ENCODE results near the gene ADAT1.

ADAT1 gene

GRCh38 chr16:75578725-75579124 lies 44.4 kb downstream of the ADAT1 start:
- Histone ChIP-seq H3K27ac (ENCODE audit: low read length) (no peak overlapping the region), H3K9ac (ENCODE audit: low read length) (no peak overlapping the region), H4K20me1 (ENCODE audit: insufficient read depth, low read length) (no peaks in the 10 kb centered on the region), H3F3A (ENCODE audit: insufficient read depth, low read length) (no peaks in the 10 kb centered on the region), H3K4me1 (ENCODE audit: low read length) (no peaks in the 10 kb centered on the region), H3K9me3 (replicated peaks; ENCODE audit: insufficient read depth, low read length) (no peaks in the 10 kb centered on the region), H3K9me2 (replicated peaks; ENCODE audit: insufficient read depth, low read length) (no peaks in the 10 kb centered on the region), H2AFZ (ENCODE audit: low read length) (no peak overlapping the region), H3K4me2 (ENCODE audit: low read depth, low read length) (no peak overlapping the region), H3K79me2 (ENCODE audit: low read length) (no peaks in the 10 kb centered on the region), H3K36me3 (replicated peaks; ENCODE audit: insufficient read depth, low read length) (no peaks in the 10 kb centered on the region), H3K27me3 (replicated peaks; ENCODE audit: insufficient read depth, low read length) (no peaks in the 10 kb centered on the region), H3K4me3 (ENCODE audit: low read length) (no peak overlapping the region)
- DNase-seq = no peak
- TF ChIP-seq, protein P1, sequence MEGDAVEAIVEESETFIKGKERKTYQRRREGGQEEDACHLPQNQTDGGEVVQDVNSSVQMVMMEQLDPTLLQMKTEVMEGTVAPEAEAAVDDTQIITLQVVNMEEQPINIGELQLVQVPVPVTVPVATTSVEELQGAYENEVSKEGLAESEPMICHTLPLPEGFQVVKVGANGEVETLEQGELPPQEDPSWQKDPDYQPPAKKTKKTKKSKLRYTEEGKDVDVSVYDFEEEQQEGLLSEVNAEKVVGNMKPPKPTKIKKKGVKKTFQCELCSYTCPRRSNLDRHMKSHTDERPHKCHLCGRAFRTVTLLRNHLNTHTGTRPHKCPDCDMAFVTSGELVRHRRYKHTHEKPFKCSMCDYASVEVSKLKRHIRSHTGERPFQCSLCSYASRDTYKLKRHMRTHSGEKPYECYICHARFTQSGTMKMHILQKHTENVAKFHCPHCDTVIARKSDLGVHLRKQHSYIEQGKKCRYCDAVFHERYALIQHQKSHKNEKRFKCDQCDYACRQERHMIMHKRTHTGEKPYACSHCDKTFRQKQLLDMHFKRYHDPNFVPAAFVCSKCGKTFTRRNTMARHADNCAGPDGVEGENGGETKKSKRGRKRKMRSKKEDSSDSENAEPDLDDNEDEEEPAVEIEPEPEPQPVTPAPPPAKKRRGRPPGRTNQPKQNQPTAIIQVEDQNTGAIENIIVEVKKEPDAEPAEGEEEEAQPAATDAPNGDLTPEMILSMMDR (IDR thresholded peaks at IDR 0.05; ENCODE audit: low read length) = no peak
- TF ChIP-seq EZH2 (optimal IDR thresholded peaks at IDR 0.05; ENCODE audit: low read depth, low read length) = no peak
- TF ChIP-seq EZH2phosphoT487 (IDR thresholded peaks at IDR 0.05; ENCODE audit: low read length) = no peak

- Histone ChIP-seq H3K9ac (ENCODE audit: low read length) (no peak overlapping the region), H3K36me3 (replicated peaks; ENCODE audit: insufficient read depth, low read length) (no peaks in the 10 kb centered on the region), H3K9me3 (replicated peaks; ENCODE audit: insufficient read depth, low read length) (no peaks in the 10 kb centered on the region), H3K79me2 (ENCODE audit: low read length) (no peaks in the 10 kb centered on the region), H3F3A (ENCODE audit: insufficient read depth, low read length) (no peaks in the 10 kb centered on the region), H4K20me1 (ENCODE audit: insufficient read depth, low read length) (no peaks in the 10 kb centered on the region), H3K9me2 (replicated peaks; ENCODE audit: insufficient read depth, low read length) (no peaks in the 10 kb centered on the region), H3K27ac (ENCODE audit: low read length) (no peak overlapping the region), H3K4me2 (ENCODE audit: low read depth, low read length) (no peak overlapping the region), H2AFZ (ENCODE audit: low read length) (no peak overlapping the region), H3K4me3 (ENCODE audit: low read length) (no peak overlapping the region), H3K27me3 (replicated peaks; ENCODE audit: insufficient read depth, low read length) (no peaks in the 10 kb centered on the region), H3K4me1 (ENCODE audit: low read length) (no peaks in the 10 kb centered on the region)
- TF ChIP-seq EZH2 (optimal IDR thresholded peaks at IDR 0.05; ENCODE audit: low read depth, low read length) (no peak), EZH2phosphoT487 (IDR thresholded peaks at IDR 0.05; ENCODE audit: low read length) (no peak)
- no peak for DNase-seq
These were observed 44.9 kb downstream of the ADAT1 start for GRCh38 chr16:75578212-75578611.

DNA sequence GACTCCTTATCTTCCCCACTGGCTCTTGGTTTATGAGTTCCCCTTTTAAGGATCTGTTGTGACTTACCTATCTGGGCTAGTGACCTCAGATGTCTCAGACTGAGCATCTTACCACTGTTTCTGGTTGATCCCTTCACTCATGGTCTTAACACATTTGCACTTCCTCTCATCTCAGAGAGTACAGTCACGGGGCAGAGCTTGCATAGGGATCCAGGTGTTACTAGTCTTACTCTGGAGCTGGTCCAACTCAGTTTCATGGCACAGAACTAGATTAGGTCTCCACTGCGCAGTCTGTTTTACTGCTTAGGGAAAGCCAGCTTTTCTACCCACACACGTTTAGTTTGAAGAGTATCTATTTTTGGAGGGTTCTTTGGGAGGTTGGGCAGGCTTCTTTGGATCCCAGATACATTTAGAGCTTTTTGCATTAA lies 46.7 kb downstream of the ADAT1 start:
- Histone ChIP-seq H3K36me3 (replicated peaks; ENCODE audit: insufficient read depth, low read length) (no peaks in the 10 kb centered on the region), H3K4me2 (ENCODE audit: low read depth, low read length) (no peak overlapping the region), H4K20me1 (ENCODE audit: insufficient read depth, low read length) (no peaks in the 10 kb centered on the region), H3K27me3 (replicated peaks; ENCODE audit: insufficient read depth, low read length) (no peaks in the 10 kb centered on the region), H3K9ac (ENCODE audit: low read length) (no peak overlapping the region), H3F3A (ENCODE audit: insufficient read depth, low read length) (no peaks in the 10 kb centered on the region), H3K79me2 (ENCODE audit: low read length) (no peaks in the 10 kb centered on the region), H2AFZ (ENCODE audit: low read length) (no peak overlapping the region), H3K4me1 (ENCODE audit: low read length) (no peaks in the 10 kb centered on the region), H3K9me2 (replicated peaks; ENCODE audit: insufficient read depth, low read length) (no peaks in the 10 kb centered on the region), H3K27ac (ENCODE audit: low read length) (no peak overlapping the region), H3K4me3 (ENCODE audit: low read length) (no peak overlapping the region), H3K9me3 (replicated peaks; ENCODE audit: insufficient read depth, low read length) (no peaks in the 10 kb centered on the region)
- TF ChIP-seq, protein P1 (IDR thresholded peaks at IDR 0.05; ENCODE audit: low read length) = no peak
- TF ChIP-seq EZH2phosphoT487 (IDR thresholded peaks at IDR 0.05; ENCODE audit: low read length) = no peak
- no peak for TF ChIP-seq EZH2 (optimal IDR thresholded peaks at IDR 0.05; ENCODE audit: low read depth, low read length)
- DNase-seq = no peak

- Histone ChIP-seq H3K4me1 (ENCODE audit: low read length) (no peaks in the 10 kb centered on the region), H3K4me2 (ENCODE audit: low read depth, low read length) (no peak overlapping the region), H3K9ac (ENCODE audit: low read length) (no peak overlapping the region), H4K20me1 (ENCODE audit: insufficient read depth, low read length) (no peaks in the 10 kb centered on the region), H3K36me3 (replicated peaks; ENCODE audit: insufficient read depth, low read length) (no peaks in the 10 kb centered on the region), H3F3A (ENCODE audit: insufficient read depth, low read length) (no peaks in the 10 kb centered on the region), H3K27ac (ENCODE audit: low read length) (no peak overlapping the region), H2AFZ (ENCODE audit: low read length) (no peak overlapping the region), H3K27me3 (replicated peaks; ENCODE audit: insufficient read depth, low read length) (no peaks in the 10 kb centered on the region), H3K9me2 (replicated peaks; ENCODE audit: insufficient read depth, low read length) (no peaks in the 10 kb centered on the region), H3K9me3 (replicated peaks; ENCODE audit: insufficient read depth, low read length) (no peaks in the 10 kb centered on the region), H3K4me3 (ENCODE audit: low read length) (no peak overlapping the region), H3K79me2 (ENCODE audit: low read length) (no peaks in the 10 kb centered on the region)
- no peak for TF ChIP-seq EZH2phosphoT487 (IDR thresholded peaks at IDR 0.05; ENCODE audit: low read length)
- TF ChIP-seq, protein P1 (IDR thresholded peaks at IDR 0.05; ENCODE audit: low read length) = no peak
- TF ChIP-seq EZH2 (optimal IDR thresholded peaks at IDR 0.05; ENCODE audit: low read depth, low read length) = no peak
- DNase-seq = no peak
These were observed 47.1 kb downstream of the ADAT1 start for GRCh38 chr16:75575958-75576357.

Measured in MM.1S (cell line).